ENCODE data around the gene MTOR.
"Not testable (repeated sequence)": the region's sequence is repeated elsewhere in the genome, so short reads cannot be mapped to it uniquely, and the experiment has no call there.

The MTOR gene

GRCh38 chr1:11214698-11215380 is 47.5 kb downstream of the MTOR start:
- no peak for FAIRE-seq

GRCh38 chr1:11211925-11212587 is 50.3 kb downstream of the MTOR start:
- no peak for FAIRE-seq

GRCh38 chr1:11211461-11211860 is 50.9 kb downstream of the MTOR start:
- no peak for FAIRE-seq

GRCh38 chr1:11207898-11208611 is 54.3 kb downstream of the MTOR start:
- no peak for FAIRE-seq

- no peak for FAIRE-seq
Observed at GRCh38 chr1:11204396-11205190, 57.8 kb downstream of the MTOR start.

- FAIRE-seq = no peak
Observed at GRCh38 chr1:11198851-11199594, 63.3 kb downstream of the MTOR start.

GRCh38 chr1:11198257-11198656 is 64.1 kb downstream of the MTOR start:
- no peak for FAIRE-seq

GRCh38 chr1:11197359-11197758 is 65.0 kb downstream of the MTOR start:
- no peak for FAIRE-seq

GRCh38 chr1:11196945-11197344 is 65.4 kb downstream of the MTOR start:
- no peak for FAIRE-seq

- FAIRE-seq = no peak
Observed at GRCh38 chr1:11194407-11195176, 67.8 kb downstream of the MTOR start.

GRCh38 chr1:11193376-11193775 is 69.0 kb downstream of the MTOR start:
- no peak for FAIRE-seq

GRCh38 chr1:11188858-11189451 is 73.4 kb downstream of the MTOR start, which contains the start of gene ANGPTL7:
Gene ANGPTL7 (plus strand): TSS chr1:11189355. CDS start chr1:11189580, 225 bp downstream.
- no peak for FAIRE-seq

- FAIRE-seq = no peak
Observed at GRCh38 chr1:11188381-11188780, 74.0 kb downstream of the MTOR start.

- no peak for FAIRE-seq
Observed at GRCh38 chr1:11187931-11188330, 74.4 kb downstream of the MTOR start.

- FAIRE-seq = no peak
Observed at GRCh38 chr1:11187494-11187893, 74.9 kb downstream of the MTOR start.

GRCh38 chr1:11187000-11187399 is 75.4 kb downstream of the MTOR start:
- no peak for FAIRE-seq

GRCh38 chr1:11184973-11185372 is 77.4 kb downstream of the MTOR start:
- FAIRE-seq = no peak

GRCh38 chr1:11182884-11183283 is 79.5 kb downstream of the MTOR start:
- FAIRE-seq = no peak

GRCh38 chr1:11180342-11180744 is 82.0 kb downstream of the MTOR start:
- FAIRE-seq = no peak

GRCh38 chr1:11179749-11180148 is 82.6 kb downstream of the MTOR start:
- FAIRE-seq = not testable (repeated sequence)

- no peak for FAIRE-seq
Observed at GRCh38 chr1:11179125-11179524, 83.2 kb downstream of the MTOR start.

All from colon (tissue), 2 donors.